Neuronal stem cell (in vitro differentiated cells): ENCODE data around the gene EBPL.

ENCODE experiments used
- DNase-seq: peaks from one replicate; pipeline ENCODE4 v3.0.0-alpha.2; 2013; ENCODE audit warnings: low spot score
- H2AFZ ChIP-seq: one replicate; pipeline ENCODE4 v1.6.1; 2013; ENCODE audit warnings: mild to moderate bottlenecking, low read length, inconsistent platforms
- H2AK5ac ChIP-seq: 2 replicates; pipeline ENCODE4 v1.6.1; 2013; ENCODE audit warnings: low read depth, mild to moderate bottlenecking, inconsistent platforms, low read length, moderate library complexity, mixed read lengths
- H2BK120ac ChIP-seq: 2 replicates; pipeline ENCODE4 v1.6.1; 2013; ENCODE audit warnings: low read depth, mild to moderate bottlenecking, inconsistent platforms, low read length, moderate library complexity, mixed read lengths
- H2BK12ac ChIP-seq: one replicate; pipeline ENCODE4 v1.6.1; 2013; ENCODE audit warnings: low read length, inconsistent platforms
- H2BK15ac ChIP-seq: 2 replicates; pipeline ENCODE4 v1.6.1; 2013; ENCODE audit warnings: mild to moderate bottlenecking, low read length, inconsistent platforms, mixed read lengths
- H2BK5ac ChIP-seq: one replicate; pipeline ENCODE4 v1.6.1; 2013; ENCODE audit warnings: inconsistent platforms, mild to moderate bottlenecking, low read length, moderate library complexity
- H3K14ac ChIP-seq: one replicate; pipeline ENCODE4 v1.6.1; 2013; ENCODE audit warnings: low read length, inconsistent platforms
- H3K18ac ChIP-seq: 2 replicates; pipeline ENCODE4 v1.6.1; 2013; ENCODE audit warnings: low read length, inconsistent platforms
- H3K23ac ChIP-seq: 2 replicates; pipeline ENCODE4 v1.6.1; 2013; ENCODE audit warnings: low read depth, mild to moderate bottlenecking, mixed read lengths, low read length, inconsistent platforms; ENCODE audit not compliant: poor library complexity
- H3K27ac ChIP-seq: replicated peaks from 3 replicates; pipeline ENCODE4 v1.5.1; 2013; ENCODE audit warnings: low read length, inconsistent platforms
- H3K27me3 ChIP-seq, 3 experiments: 2 replicates each; pipeline ENCODE4 v1.6.1; 2013; ENCODE audit warnings: low read length in 3 of 3, mild to moderate bottlenecking in 2 of 3, inconsistent platforms in 1 of 3, low read depth in 1 of 3, mixed read lengths in 1 of 3, moderate library complexity in 1 of 3; ENCODE audit not compliant: control insufficient read depth in 3 of 3, insufficient read depth in 3 of 3
- H3K36me3 ChIP-seq, 2 donors: replicated peaks in 1 of 2; 2 replicates each; pipeline ENCODE4 v1.6.1; 2013; ENCODE audit warnings: low read length in 2 of 2; ENCODE audit not compliant: control insufficient read depth in 2 of 2, insufficient read depth in 2 of 2
- H3K4ac ChIP-seq: 2 replicates; pipeline ENCODE4 v1.6.1; 2013; ENCODE audit warnings: inconsistent platforms, mild to moderate bottlenecking, low read length, moderate library complexity
- H3K4me1 ChIP-seq, 2 donors: 1 replicate in 1 of 2; 2 replicates in 1 of 2; pipeline ENCODE4 v1.6.1; 2013; ENCODE audit warnings: low read length in 2 of 2, low read depth in 1 of 2; ENCODE audit not compliant: control insufficient read depth in 2 of 2, insufficient read depth in 1 of 2
- H3K4me2 ChIP-seq: one replicate; pipeline ENCODE4 v1.6.1; 2013; ENCODE audit warnings: mild to moderate bottlenecking, low read length, inconsistent platforms; ENCODE audit not compliant: insufficient read depth, poor library complexity, severe bottlenecking
- H3K4me3 ChIP-seq, 2 donors: 2 replicates each; pipeline ENCODE4 v1.5.1; 2013; ENCODE audit warnings: low read length in 2 of 2, mild to moderate bottlenecking in 2 of 2, inconsistent platforms in 1 of 2, moderate library complexity in 1 of 2
- H3K79me1 ChIP-seq: one replicate; pipeline ENCODE4 v1.6.1; 2013; ENCODE audit warnings: low read depth, mild to moderate bottlenecking, inconsistent platforms, low read length, moderate library complexity
- H3K9ac ChIP-seq: one replicate; pipeline ENCODE4 v1.6.1; 2013; ENCODE audit warnings: mild to moderate bottlenecking, low read depth, low read length, inconsistent platforms; ENCODE audit not compliant: poor library complexity
- H3K9me3 ChIP-seq, 2 donors: replicated peaks in 1 of 2; 2 replicates each; pipeline versions ENCODE3 to v1.6.1; 2013; ENCODE audit warnings: low read length in 2 of 2, mild to moderate bottlenecking in 2 of 2, inconsistent platforms in 1 of 2, low read depth in 1 of 2, mixed read lengths in 1 of 2, moderate library complexity in 1 of 2; ENCODE audit not compliant: control insufficient read depth in 2 of 2, insufficient read depth in 1 of 2
- H4K8ac ChIP-seq: one replicate; pipeline ENCODE4 v1.6.1; 2013; ENCODE audit warnings: low read depth, mild to moderate bottlenecking, inconsistent platforms, low read length, moderate library complexity
- H4K91ac ChIP-seq: one replicate; pipeline ENCODE4 v1.6.1; 2013; ENCODE audit warnings: low read length, low read depth, mild to moderate bottlenecking, inconsistent platforms; ENCODE audit not compliant: poor library complexity
- WGBS, 2 donors: extraction: QIAGEN DNeasy Blood & Tissue Kit; methylation state at CpG; one replicate each; pipeline ENCODE4 v1.1.7; 2013; ENCODE audit warnings: missing lambda C conversion rate in 2 of 2, mixed read lengths in 1 of 2; ENCODE audit not compliant: insufficient read length in 2 of 2, insufficient replicate concordance in 1 of 2; ENCODE audit errors: extremely low coverage in 2 of 2; 5-methylcytosine and 5-hydroxymethylcytosine counted together

EBPL gene

DNA sequence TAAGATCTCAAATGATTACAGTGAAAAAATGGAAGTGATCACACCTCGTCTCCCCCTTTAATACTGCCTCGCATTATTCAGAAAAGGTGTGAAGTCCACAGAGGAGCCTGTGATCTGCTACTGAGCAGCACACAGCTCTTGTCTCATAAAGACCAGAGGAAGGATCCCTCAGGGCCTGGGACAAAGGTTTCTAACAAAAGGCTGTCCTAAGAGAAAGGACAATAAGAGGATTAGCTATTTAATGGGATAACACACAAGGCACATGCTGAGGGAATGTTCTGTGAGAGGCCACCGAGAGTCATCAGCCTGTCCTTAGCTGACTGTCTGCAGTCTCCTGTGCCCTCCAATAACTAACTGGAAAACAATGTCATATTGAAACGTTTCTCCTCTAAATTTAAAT is 26.7 kb downstream of the EBPL start:
- no CpG with 5 or more reads among the region's 4 CpGs for WGBS, 2 donors
- peaks cover 13 to 70% of the 10 kb centered on the region in 2 donors for H3K36me3 ChIP-seq

GRCh38 chr13:49657241-49657641 is 34.0 kb downstream of the EBPL start:
- DNase-seq, result no peak
- WGBS, 2 donors, result no CpG with 5 or more reads among the region's 9 CpGs
- H2BK5ac ChIP-seq, result no peak overlapping the region
- H3K9me3 ChIP-seq, result no peaks in the 10 kb centered on the region
- H3K79me1 ChIP-seq, result no peaks in the 10 kb centered on the region
- no peak overlapping the region for H2AK5ac ChIP-seq
- H4K91ac ChIP-seq, result no peak overlapping the region
- no peaks in the 10 kb centered on the region for H3K27me3 ChIP-seq
- H3K36me3 ChIP-seq, result peaks cover 4 to 46% of the 10 kb centered on the region in 2 donors
- no peak overlapping the region for H2BK120ac ChIP-seq
- no peak overlapping the region for H4K8ac ChIP-seq
- H2AFZ ChIP-seq, result no peak overlapping the region
- H3K9ac ChIP-seq, result no peak overlapping the region
- H3K14ac ChIP-seq, result no peak overlapping the region
- H3K18ac ChIP-seq, result no peak overlapping the region
- no peak overlapping the region for H3K27ac ChIP-seq
- no peak overlapping the region for H2BK15ac ChIP-seq
- no peak overlapping the region for H3K23ac ChIP-seq
- no peak overlapping the region for H3K4me3 ChIP-seq
- H3K4ac ChIP-seq, result no peak overlapping the region
- H3K4me2 ChIP-seq, result no peak overlapping the region
- no peak overlapping the region for H2BK12ac ChIP-seq
- peaks cover 0 to 6% of the 10 kb centered on the region in 2 donors for H3K4me1 ChIP-seq

More for the DNA sequence above, 26.7 kb downstream of the EBPL start:
- Histone ChIP-seq H2AFZ (no peak overlapping the region), H3K14ac (no peak overlapping the region), H2BK5ac (no peak overlapping the region), H3K27ac (no peak overlapping the region), H2BK12ac (no peak overlapping the region), H2BK15ac (no peak overlapping the region), H3K18ac (no peak overlapping the region), H3K4me3 (no peak overlapping the region), H3K4me1 (peaks cover 2 to 3% of the 10 kb centered on the region in 2 donors), H3K79me1 (peaks cover 2% of the 10 kb centered on the region), H4K91ac (no peak overlapping the region), H3K4me2 (no peak overlapping the region), H2AK5ac (no peak overlapping the region), H2BK120ac (no peak overlapping the region), H3K27me3 (peaks cover 0 to 5% (median 0%) of the 10 kb centered on the region in 3 experiments), H3K9ac (no peak overlapping the region), H3K4ac (no peak overlapping the region), H3K23ac (no peak overlapping the region), H4K8ac (no peak overlapping the region), H3K9me3 (peaks cover 0 to 2% of the 10 kb centered on the region in 2 donors)
- DNase-seq, result peak; percentile 63

- Histone ChIP-seq H2BK120ac (no peak overlapping the region), H2BK15ac (no peak overlapping the region), H3K14ac (no peak overlapping the region), H3K27me3 (no peaks in the 10 kb centered on the region), H3K9ac (no peak overlapping the region), H3K9me3 (no peaks in the 10 kb centered on the region), H3K4me1 (peaks cover 0 to 6% of the 10 kb centered on the region in 2 donors), H3K23ac (no peak overlapping the region), H3K18ac (no peak overlapping the region), H3K4me2 (no peak overlapping the region), H4K91ac (no peak overlapping the region), H2BK5ac (no peak overlapping the region), H2AK5ac (no peak overlapping the region), H3K79me1 (no peaks in the 10 kb centered on the region), H4K8ac (no peak overlapping the region), H2AFZ (no peak overlapping the region), H3K4ac (no peak overlapping the region), H3K36me3 (peaks cover 4 to 32% of the 10 kb centered on the region in 2 donors), H3K27ac (no peak overlapping the region), H2BK12ac (no peak overlapping the region), H3K4me3 (no peak overlapping the region)
- WGBS, 2 donors, result no CpG with 5 or more reads among the region's 3 CpGs
- DNase-seq, result no peak
Observed at GRCh38 chr13:49655906-49656305, 35.4 kb downstream of the EBPL start.

DNA sequence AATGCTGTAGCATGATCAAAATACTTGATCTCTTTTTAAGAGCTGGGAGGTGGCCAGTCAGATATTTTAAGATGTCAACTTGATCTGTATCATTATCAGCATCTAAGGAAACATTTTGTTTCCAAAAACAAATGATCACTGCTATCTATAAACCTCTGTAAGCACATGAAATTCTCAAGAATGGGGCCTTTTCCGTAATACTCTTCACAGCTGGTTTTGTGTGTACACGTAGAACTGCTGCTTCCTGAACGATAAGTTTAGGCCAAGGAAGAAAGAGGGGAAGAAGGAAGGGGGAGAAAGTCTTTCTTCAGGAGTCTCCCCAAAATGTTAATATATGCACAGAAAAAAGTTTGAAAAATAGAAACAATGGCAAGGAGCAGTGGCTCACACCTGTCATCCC is 37.3 kb downstream of the EBPL start:
- Histone ChIP-seq H2AK5ac (no peak overlapping the region), H3K9ac (no peak overlapping the region)

More for the DNA sequence above, 37.3 kb downstream of the EBPL start:
- H3K79me1 ChIP-seq, result no peaks in the 10 kb centered on the region
- no peak overlapping the region for H3K4me2 ChIP-seq
- no peak for DNase-seq
- no peak overlapping the region for H2BK15ac ChIP-seq
- whole genome bisulfite sequencing, 2 donors, result no CpG with 5 or more reads among the region's 3 CpGs
- H3K4me3 ChIP-seq, result no peak overlapping the region
- H3K27ac ChIP-seq, result no peak overlapping the region
- no peak overlapping the region for H2BK120ac ChIP-seq
- H2AFZ ChIP-seq, result no peak overlapping the region
- H3K23ac ChIP-seq, result no peak overlapping the region
- no peaks in the 10 kb centered on the region for H3K9me3 ChIP-seq
- H3K18ac ChIP-seq, result no peak overlapping the region
- no peak overlapping the region for H3K14ac ChIP-seq
- no peak overlapping the region for H2BK5ac ChIP-seq
- H4K91ac ChIP-seq, result no peak overlapping the region
- peaks cover 4 to 14% of the 10 kb centered on the region in 2 donors for H3K36me3 ChIP-seq
- H2BK12ac ChIP-seq, result no peak overlapping the region
- H4K8ac ChIP-seq, result no peak overlapping the region
- no peaks in the 10 kb centered on the region for H3K27me3 ChIP-seq
- H3K4ac ChIP-seq, result no peak overlapping the region
- H3K4me1 ChIP-seq, result peaks cover 0 to 6% of the 10 kb centered on the region in 2 donors
